Stimulated activated CD4-positive, alpha-beta T cell treated with anti-CD3 and anti-CD28 coated beads, TNF-alpha, amount 100 ng/mL, for 1 hour (primary cell): ENCODE measurements around the gene PRADC1.

ENCODE experiments used
- DNase-seq, 3 donors: peaks; one replicate each; pipeline ENCODE4 v3.0.0-alpha.2; 2020; ENCODE audit warnings: low read depth in 3 of 3, low spot score in 1 of 3

The PRADC1 gene

GRCh38 chr2:73238149-73238548 is 5.1 kb upstream of the PRADC1 start:
- DNase-seq = no peak

- no peak for DNase-seq
Observed at GRCh38 chr2:73237168-73237567, 4.1 kb upstream of the PRADC1 start.

- no peak for DNase-seq
Observed at GRCh38 chr2:73235315-73236028, 2.4 kb upstream of the PRADC1 start.

DNA sequence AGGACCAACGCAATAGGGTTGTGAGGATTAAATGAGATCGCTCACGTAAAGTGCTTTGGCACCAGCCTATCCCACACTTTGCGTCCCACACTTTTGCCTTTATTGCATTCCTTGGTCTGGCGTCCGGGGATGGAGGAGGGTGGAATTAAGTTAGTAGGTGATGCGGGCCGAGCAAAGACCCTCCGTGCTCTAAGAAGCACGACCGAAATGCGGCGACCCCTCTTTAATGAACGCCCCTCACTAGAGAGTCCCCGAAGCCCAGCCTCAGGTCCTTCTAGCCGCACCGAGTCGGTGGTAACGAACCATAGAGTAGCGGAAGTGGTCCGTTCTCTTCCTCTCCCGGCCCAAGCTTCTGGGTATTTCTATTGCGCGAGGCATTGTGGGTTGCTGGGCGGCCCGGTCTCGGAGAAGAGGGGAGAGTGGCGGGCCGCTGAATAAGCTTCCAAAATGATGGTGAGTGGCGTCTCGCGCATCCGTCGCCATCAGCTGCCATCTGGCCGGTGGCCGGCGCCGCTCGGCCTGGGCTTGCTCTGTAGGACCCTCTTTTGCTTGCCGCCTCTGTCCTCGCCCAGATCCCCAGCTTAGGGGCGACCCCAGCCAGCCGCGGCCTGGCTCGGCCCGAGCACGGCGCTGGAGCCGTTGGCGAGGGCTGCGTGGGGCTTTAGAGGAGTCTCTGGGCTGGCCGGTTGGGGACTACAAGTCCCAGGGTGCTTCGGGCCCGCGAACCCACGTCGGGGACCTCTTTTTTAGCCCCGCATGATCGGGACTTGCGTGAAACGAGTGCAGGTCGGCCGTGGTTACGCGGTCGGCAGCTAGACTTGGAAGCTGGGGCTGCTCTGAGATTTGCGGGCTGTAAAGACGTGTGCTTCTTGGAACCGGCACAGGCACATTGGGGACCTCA is 1.1 kb upstream of the PRADC1 start, which contains the start of gene CCT7:
CCT7 (plus strand) TSS at position 377 of the 901 bp plus-strand sequence; CDS start at position 448, 71 bp downstream.
- DNase-seq = peak; percentile 68 to 69 (median 68)

DNA sequence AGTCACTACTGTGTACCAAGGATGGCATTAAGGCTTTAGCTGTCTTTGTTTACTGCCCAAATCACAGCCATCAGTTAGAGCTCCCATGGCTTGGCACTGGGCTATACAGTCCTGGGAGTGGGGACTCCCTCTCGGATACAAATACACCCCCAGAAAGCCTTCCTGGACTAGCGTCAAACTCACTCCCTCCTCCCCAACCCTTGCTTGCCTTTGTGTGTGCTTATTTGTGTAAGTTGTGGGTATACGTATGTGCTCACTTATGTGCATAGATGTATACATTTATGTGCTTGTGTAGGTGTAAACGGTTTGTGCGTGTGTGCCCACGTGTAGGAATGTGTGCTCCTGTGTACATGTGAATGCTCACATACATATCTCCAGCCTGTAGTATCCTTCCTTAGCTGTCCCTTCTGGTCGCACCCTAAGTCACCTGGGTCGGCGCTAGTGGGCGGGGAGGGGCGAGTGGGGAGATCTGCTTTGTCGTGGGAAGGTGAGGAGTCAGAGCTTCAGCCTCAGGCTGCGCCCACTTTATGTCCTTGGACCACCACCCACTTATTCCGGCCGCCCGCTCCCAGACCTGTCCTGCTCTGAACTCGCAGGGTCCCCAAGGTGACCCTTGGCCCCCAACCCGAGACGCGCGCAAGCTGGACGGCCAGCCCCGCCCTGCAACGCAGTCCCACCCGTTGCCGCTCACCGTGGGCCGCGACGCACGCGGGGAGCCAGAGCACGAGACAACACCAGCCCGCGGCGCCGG is 461 bp downstream of the PRADC1 start:
- no peak for DNase-seq

DNA sequence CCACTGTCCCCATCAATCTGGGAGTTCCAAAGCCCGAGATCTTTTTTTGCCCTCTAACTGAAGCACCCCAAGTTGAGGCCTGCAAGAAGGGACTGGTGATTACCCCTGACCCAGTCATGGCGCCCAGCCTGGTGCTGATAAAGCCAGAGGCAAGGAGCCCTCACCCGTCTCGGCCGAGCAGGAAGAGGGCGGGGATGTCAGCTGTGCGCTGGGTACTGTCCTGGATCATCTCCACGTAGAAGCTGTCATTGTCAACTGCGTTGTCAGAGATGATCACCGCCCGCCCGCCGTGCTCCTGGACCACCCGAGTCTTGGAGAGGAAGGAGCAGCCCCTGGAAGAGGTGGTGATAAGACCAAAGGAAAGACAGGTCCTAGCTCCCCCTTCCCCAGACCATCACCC is 4.4 kb downstream of the PRADC1 start:
- DNase-seq = no peak

- no peak for DNase-seq
Observed at GRCh38 chr2:73227086-73227485, 6.0 kb downstream of the PRADC1 start.

- no peak for DNase-seq
Observed at GRCh38 chr2:73225513-73226360, 7.3 kb downstream of the PRADC1 start.

- no peak for DNase-seq
Observed at GRCh38 chr2:73223821-73224220, 9.2 kb downstream of the PRADC1 start.

- DNase-seq = no peak
Observed at GRCh38 chr2:73218298-73218697, 14.7 kb downstream of the PRADC1 start.

DNA sequence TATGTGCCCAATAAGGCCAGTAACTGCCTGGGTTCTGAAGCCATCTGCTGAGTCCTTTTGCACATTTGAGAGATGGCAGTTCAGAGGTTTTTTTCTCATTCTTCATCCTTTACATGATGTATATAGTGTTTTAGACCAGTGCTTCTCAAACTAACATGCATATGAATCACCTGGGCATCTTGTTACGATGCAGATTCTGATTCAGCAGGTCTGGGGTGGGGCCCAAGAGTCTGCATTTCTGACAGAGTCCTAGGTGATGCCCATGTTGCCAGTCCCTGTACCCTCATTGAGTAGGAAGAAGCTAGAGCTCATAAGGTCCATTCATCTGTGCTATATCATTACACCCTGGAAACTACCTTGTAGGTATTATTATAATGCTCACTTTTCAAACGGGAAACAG is 15.2 kb downstream of the PRADC1 start:
- no peak for DNase-seq

DNA sequence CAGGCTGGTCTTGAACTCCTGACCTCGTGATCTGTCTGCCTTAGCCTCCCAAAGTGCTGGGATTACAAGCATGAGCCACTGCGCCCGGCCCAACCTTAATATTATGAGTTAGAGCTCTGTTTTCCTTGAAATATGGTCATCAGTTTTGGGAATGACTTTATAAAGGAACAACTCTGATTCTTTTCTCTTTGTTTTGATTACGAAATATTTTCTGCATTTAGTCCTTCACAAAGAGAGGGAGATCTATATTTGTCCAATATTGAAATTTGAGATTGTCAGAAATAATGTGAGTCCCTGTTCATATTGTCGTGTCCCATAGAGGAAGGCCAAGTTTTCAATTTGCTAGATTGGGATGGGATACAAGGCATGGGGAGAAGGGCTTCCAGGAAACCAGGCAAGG is 15.9 kb downstream of the PRADC1 start:
- DNase-seq = no peak

- DNase-seq = no peak
Observed at GRCh38 chr2:73215254-73215653, 17.8 kb downstream of the PRADC1 start.

GRCh38 chr2:73214120-73215035 is 18.7 kb downstream of the PRADC1 start, which contains the start of gene SMYD5:
Gene SMYD5, plus strand, starts transcription at chr2:73214245. Its CDS starts 22 bp downstream, at chr2:73214267.
- DNase-seq = peak; percentile 70 to 92 (median 84)

DNA sequence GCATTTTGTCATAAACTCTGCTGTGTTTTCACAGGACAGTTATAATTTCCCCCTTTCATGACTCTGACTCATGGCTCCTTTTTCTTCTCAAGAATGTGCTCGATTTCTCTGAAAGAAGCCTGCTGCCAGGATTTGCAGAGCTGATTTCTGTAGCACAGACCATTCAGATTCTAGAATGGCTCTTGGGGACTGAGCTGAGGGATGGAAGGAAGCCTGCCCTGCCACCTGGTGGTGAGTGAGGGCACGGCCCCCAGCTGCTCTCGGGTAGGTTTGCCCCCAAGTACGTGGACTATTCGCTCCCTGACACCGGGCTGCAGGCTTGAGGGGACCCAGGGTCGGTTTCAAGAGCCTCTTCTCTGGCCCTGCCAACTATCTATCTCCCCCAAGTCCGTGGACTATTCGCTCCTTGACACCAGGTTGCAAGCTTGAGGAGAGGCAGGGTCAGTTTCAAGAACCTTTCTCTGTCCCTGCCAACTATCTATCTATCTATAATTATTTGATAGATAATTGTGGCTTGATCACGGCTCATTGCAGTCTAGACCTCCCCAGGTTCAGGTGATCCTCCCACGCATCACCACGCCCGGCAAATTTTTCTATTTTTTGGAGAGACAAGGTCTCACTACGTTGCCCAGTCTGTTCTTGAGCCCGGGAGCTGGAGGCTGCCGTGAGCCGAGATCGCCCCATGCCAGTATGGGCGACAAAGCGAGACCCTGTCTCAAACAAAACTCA is 20.4 kb downstream of the PRADC1 start:
- peak in 2 of 3 donors; percentile 41 to 63 for DNase-seq

GRCh38 chr2:73212098-73212447 is 21.0 kb downstream of the PRADC1 start:
- DNase-seq = no peak

DNA sequence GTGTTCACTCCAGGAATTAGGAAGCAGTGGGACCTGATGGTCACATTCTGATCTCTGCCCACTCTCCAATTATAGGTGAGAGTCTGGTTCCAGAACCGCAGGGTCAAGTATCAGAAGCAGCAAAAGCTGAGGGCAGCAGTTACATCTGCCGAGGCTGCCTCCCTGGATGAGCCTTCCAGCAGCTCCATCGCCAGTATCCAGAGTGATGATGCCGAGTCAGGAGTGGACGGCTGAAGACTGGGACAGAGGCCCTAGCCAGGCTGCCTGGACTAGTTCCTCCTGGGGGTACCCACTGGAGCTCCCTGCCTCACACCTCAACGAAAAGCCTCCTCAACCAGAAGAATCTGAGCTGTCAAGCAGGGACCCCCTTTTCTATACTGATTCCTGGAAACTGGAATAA is 22.3 kb downstream of the PRADC1 start:
- DNase-seq = no peak

DNA sequence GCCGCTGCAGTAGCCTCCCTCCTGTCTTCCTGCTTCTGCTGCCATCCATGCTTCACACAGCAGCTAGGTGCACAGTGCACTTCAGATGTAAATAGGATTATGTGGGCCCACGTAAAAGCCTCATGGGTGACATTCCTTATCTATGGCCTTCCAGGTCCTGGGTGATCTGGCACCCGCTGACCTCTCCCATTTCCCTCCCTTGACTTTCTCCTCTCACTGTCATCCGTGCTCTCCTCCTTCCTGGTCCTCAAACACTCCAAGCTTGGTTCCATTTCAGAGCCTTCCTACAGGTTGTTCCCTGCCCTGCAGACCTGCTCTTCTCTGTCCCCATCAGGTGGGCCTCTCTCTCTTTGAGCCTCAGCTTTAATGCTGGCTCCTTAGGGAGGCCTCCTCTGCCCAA is 23.0 kb downstream of the PRADC1 start:
- DNase-seq = no peak

- DNase-seq = no peak
Observed at GRCh38 chr2:73208258-73208657, 24.8 kb downstream of the PRADC1 start.
